Right forelimb (tissue), 1 donor: ENCODE measurements around the gene PSMD8.
A peak's percentile ranks its signal among the peaks of the same experiment; 100 is the strongest.
"Not testable (repeated sequence)": the region's sequence is repeated elsewhere in the genome, so short reads cannot be mapped to it uniquely, and the experiment has no call there.

ENCODE experiments used
- DNase-seq: peaks from one replicate; pipeline ENCODE4 v3.0.0-alpha.2; 2018

The PSMD8 gene

DNA sequence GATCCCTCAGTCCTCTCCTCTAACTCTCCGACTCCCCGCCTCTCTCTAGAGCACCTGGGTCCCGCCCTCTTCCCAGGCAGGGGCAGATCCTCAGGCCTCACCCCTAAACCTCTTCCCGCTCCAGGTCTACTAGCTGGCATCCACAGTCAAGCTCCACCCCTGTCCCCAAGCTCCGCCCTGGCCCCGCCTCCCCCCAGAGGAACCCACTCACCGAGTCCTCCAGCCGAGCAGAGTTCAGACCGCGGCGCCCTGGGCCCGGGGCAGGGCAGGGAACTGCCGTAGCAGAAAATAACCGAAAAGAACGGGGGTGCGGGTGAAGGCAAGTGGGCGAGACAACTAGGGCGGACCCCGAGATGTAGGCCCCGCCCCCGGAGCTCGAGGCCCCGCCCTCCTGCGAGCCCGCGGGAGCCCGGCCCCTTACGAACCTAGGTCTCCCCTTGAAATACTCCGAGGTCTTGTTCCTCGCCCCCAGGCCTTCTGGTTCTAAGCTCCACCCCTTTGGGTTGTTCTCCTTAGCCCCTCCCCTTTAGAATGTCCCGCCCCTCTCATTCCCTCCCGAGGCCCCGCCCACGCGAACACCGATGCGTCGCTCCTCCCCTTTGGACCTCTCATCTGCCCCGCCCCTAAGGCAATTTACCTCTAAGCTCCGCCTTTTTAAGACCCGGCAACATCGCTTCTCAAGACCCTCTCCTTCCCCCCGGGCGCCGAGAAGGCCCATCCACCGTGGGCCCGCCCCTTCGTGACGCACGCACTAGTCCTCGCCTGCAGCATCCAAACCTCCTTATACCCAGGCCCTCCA, 13.4 kb downstream of the PSMD8 start, which contains the start of gene GGN:
GGN (minus strand) TSS at position 485 of the 799 bp plus-strand sequence. CDS start 773 bp downstream, outside the sequence.
- DNase-seq, result peak; percentile 75

DNA sequence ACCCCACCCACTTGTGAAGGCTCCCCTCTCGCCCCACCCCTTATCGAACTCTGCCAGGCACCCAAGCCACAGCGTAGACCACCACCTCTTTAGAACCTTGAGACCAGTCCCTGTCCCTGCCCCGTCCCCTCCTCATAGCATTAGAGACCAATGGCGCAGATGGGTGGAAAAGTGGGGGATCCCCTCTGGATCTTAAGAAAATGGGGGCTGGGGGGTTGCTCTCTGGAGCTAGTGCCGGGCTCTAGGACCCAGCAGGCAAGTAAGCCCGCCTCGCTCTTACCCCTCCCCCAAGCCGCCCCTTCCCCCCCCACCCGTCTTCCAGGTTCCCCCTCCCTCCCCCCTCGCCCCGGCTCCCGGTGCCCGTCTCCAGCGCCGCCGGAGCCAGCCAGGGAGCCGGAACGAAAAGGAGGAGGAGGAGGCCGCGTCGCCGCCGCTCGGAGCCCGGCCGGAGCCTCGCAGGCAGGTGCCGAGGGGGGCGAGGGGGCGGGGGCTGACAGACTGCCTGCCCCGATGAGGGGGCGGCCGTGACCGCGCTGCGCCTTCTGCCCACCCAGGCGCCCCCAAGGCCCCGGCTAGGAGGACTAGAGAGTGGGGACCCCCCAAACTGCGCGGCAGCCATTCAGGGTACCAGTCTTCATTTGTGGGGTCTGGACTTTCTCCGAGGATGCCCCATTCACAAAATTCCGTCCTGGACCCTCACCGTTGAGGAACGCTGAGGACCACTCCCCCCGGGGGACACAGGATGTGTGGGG, 14.2 kb downstream of the PSMD8 start, which contains the start of gene SPRED3:
SPRED3 (plus strand) TSS at position 349 of the 752 bp plus-strand sequence. CDS start 1,606 bp downstream, outside the sequence.
- no peak for DNase-seq

DNA sequence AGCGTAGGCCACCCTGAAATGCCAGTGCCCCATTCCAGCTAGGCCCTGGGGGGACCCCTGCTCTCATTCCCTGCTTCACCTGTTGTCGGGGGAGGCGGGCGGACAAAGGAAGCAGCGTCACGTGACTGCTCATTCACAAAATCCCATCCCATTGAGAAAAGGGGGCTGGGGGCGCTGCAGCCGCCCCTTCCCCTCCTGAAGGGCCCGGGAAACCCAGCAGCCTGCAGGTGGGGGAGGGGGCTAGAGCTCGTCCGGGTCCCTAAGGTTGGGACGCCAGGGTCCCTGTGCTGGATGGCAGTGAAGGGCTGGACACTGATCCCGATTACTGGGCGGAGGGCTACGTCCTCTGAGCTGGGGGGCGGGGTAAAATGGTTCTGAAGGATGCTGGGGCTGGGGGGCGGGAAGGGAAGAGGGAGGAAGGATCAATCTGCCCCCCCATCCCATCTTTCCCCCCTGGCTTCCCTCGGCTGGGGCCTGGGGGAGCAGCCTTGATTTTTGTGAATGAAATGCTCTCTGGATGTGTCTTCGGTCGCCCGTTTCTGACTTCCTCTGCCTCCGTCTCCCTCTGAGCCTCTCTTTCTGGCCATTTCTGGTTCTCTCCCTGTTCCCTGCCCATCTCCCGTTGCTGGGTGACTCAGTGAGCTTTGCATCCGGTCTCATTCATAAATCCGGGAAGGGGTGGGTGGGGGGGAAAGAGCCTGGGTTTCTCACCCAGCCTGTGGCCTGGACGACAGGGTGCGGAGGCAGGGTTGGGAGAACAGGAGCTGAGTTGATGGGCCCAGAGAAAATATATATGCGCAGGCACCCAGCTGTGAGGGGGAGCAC, 14.9 kb downstream of the PSMD8 start:
- DNase-seq, result no peak

DNA sequence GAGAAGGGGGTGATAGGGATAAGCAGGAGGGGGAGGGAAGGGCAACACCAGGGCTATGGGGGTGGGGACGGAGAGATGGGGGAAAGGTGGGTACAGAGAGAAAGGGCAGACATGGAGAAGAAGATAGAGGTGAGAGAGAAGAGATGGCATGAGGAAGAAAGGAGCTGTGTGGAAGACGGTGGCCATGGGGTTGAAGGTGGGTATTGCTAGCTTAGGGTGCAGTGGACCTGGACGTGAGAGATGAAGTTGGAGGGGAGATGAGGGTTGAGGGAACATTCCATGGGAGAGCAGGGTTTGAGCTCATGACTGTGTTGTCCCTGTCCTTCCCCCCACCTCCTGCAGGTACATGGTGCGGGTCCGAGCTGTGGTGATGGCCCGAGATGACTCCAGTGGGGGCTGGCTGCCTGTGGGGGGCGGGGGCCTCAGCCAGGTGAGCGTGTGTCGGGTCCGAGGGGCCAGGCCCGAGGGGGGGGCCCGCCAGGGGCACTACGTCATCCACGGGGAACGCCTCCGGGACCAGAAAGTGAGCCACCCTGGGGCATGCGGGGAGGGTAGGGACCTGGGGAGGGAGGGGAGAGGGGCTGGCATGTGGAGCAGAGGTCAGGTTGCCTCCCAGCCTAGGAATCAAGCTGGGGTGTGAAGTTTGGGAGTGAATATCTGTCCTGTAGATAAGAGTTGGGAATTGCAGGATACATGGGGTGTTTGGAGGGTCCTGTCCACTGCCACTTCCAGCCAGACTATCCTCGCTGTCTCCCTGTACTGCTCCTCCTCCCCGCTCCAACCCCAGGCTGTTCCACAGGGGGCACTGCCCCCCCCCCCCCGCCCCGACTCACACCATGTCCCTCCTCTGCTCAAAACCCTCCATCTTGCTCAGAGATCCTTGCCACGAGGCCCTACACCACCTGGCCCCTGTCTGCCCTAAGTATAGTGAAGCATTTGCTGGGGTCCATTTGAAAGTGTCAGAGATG, 15.9 kb downstream of the PSMD8 start:
- no peak for DNase-seq

DNA sequence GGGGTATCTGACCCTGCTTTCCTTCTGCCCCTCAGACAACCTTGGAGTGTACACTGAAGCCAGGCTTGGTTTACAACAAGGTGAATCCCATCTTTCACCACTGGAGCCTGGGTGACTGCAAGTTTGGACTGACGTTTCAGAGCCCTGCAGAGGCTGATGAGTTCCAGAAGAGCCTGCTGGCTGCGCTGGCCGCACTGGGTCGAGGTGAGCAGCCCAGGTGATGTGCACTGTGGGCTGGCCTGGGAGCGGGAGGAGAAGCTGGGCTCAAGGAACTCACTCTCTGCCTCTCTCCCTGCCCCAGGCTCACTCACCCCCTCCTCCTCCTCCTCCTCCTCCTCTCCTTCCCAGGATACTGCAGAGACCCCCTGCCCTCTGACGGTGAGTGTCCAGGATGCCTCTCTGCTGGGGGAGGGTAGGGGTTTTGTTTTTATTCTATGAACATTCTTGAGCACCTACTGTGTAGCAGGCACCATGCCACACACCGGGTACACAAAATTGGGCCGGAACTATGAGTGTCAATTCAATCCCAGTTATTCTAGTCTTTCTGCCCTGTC, 17.6 kb downstream of the PSMD8 start:
- DNase-seq, result no peak

DNA sequence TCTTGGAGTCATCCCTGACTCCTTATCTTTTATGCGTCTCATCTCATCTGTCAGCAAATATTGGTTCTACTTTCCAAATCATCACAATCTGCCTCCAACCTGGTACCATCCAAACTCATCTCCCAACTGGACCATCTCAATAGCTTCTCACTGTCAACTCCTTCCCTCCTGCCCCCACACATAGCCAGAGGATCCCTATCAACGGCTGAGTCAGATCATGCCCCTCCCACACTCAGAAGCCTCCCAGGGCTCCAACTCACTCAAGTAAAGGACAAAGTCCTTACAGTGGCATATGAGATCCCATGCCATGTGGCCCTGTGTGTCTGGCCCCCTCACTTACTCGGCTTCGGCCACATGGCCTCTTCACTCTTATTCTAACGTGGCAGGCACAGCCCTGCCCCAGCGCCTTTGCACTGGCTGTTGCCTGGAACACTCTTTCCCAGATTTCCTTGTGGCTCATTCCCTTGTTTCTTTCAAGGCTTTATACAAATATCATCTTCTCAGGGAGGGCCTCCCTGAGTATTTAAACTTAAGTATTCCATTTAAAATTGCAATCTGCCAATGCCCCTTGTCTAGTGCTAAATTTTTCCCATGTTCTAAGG, 18.4 kb downstream of the PSMD8 start:
- DNase-seq, result no peak

DNA sequence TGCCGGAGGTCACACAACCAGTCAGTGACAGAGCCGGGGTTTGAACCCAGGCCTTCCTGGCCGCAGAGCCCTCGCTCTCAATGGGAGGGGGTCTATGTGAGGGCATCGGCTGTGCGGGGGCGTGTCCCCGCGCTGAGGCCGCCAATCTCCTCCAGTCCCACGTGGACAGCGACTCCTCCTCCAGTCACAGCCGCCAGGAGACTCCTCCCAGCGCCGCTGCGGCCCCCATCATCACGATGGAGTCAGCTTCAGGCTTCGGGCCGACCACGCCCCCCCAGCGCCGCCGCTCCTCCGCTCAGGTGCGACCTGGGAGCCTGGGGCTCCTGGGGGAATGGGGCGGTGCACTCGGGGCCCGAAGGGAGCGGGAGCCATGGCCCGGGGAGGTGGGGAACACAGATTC, 20.1 kb downstream of the PSMD8 start:
- DNase-seq, result no peak

DNA sequence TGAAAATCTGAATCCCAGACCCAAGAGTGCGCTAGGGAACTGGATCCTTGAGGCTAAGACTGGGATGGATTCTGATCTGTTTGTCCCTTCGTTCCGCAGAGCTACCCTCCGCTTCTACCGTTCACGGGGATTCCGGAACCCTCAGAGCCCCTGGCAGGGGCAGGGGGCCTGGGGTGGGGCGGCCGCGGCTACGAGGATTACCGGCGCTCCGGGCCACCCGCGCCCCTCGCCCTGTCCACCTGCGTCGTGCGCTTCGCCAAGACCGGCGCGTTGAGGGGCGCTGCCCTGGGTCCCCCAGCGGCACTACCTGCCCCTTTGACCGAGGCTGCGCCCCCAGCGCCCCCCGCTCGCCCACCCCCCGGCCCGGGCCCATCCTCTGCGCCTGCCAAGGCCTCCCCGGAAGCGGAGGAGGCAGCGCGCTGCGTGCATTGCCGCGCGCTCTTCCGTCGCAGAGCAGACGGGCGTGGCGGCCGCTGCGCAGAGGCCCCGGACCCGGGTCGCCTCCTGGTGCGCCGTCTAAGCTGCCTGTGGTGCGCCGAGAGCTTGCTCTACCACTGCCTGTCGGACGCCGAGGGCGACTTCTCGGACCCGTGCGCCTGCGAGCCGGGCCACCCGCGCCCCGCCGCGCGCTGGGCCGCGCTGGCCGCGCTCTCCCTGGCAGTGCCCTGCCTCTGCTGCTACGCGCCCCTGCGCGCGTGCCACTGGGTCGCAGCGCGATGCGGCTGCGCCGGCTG, 21.2 kb downstream of the PSMD8 start:
- no peak for DNase-seq

DNA sequence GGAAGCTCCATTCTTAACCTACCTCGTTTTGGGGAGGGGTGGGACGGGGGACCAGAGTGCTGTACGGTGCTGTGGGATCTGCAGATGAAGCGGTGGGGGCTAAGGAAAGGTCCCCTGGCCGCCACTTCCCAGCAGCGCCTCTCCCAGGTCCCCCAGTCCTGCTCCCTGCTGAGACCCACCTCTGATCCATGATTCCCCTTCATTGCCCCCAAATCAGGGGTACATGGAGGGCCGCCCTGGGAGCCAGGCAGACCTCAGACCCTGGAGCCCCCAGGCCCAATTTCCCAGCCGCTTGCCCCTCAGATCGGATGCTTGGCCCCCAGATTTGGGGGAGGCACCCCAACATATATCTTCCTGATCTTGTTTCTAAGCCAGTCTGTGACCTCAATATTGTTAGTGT, 24.7 kb downstream of the PSMD8 start:
- no peak for DNase-seq

DNA sequence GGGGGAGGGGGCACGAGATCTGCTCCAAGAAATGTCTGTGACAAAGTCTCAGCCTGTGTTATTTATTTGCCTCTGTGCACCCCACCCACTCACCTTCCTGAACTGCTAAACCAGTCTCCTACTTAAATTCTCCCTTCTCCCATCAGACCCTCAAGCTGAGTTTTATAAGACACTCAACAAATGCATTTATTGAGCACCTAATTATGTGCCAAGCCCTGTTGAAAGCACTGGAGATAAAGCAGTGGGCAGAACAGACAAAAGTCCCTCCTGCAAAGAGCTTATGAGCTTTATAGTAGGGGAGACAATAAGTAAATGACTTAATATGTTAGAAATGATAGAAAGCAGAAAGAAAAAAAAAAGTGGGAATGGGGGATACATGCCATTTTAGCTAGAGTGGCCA, 25.2 kb downstream of the PSMD8 start:
- no peak for DNase-seq

DNA sequence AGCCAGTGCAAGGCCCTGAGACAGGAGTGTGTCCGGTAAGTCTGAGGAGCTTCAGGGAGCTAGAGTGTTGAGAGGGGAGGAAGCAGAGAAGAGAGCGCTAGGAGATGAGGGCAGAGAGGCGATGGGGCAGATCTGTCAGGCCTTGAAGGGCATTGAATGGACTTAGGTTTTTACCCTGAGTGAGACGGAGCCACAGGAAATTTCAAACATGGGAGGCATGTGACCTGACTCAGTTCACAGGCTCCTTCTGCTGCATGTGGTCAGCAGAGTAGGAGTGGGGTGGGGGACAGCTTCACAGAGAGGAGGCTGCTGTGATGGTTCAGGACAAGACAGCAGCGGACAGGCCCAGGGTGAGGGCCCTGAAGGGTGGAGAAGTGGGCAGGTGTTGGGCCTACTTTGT, 26.0 kb downstream of the PSMD8 start:
- no peak for DNase-seq

DNA sequence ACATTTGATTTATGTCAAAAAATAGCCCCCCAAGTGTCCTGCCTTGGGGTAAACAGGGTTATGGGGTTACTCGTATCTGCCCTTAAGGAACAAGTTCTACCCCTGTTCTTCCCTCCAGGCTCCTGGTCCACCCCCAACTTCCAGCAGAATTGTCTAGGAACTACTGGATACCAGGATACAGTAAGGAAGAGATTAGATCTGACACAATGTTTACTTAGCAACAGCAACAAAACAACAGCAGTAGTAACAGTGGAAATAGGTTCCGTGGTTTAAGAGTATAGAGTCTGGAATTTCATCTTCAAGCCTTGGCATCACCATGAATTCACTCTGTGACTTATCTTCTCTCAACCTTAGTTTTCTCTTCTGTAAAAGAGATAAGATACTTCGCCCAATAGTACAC, 26.8 kb downstream of the PSMD8 start:
- no peak for DNase-seq

DNA sequence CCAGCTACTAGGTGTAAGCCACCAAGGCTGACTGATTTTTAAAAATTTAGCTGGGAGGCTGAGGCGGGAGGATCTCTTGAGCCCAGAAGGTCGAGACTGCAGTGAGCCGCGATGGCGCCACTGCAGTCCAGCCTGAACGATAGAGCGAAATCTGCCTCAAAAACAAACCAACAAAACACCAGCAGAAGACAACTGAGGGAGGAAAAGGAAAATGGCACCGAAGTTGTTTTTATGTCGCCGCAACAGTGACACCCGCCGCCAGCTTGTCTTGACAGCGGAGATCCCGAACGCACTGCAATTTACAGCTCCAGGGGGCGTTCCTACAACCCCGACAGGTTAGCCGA, 28.2 kb downstream of the PSMD8 start:
- DNase-seq, result no peak

DNA sequence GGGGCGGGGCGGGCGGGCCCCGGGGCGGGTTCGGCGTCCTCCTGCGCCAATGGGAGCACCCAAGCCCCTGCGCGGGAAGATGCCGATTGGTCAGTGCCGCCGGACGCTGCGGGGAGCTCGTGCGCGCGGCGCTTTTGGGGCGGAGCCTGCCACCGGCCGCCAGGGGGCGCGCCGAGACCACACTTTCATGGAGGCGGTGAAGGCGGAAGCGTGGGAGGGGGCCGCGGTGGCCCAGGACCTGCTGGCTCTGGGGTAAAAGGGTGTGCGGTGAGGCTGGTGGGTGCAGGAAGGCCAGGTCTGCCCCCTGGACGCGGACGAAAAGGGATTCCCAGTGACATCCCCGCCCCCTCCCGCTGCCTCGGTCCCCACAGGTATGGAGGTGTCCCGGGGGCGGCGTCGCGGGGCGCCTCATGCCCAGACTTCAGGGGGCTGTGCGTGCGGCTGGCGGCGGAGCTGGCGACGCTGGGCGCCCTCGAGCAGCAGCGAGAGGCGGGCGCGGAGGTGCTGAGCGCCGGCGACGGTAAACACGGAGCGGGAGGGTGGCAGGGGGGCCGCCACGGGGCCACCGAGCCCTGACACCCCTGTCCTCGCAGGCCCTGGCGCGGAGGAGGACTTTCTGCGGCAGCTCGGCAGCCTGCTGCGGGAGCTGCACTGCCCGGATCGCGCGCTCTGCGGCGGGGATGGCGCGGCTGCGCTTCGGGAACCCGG, 28.8 kb downstream of the PSMD8 start, which contains the start of gene FAM98C:
FAM98C (plus strand) TSS at position 127 of the 708 bp plus-strand sequence; CDS start at position 188, 61 bp downstream.
- DNase-seq, result peak; percentile 99

DNA sequence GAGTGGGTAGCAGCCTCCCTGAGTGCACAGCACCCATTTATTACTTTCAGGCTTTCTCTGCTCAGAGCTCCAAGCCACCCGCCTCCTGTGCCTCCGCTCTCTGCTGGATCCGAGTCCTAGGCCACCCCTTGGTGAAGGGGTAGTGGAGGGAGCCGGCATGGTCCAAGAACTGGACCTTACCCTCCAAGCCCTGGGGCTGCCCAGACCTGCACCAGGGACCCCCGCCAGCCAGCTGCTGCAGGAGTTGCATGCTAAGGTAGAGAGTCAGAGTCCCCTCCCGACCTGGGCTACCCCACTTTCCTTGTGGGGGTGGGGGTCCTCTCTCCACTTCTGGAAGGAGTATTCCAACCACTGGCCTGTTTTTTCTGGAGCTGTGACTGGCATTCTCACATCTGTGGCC, 30.5 kb downstream of the PSMD8 start:
- DNase-seq, result no peak

DNA sequence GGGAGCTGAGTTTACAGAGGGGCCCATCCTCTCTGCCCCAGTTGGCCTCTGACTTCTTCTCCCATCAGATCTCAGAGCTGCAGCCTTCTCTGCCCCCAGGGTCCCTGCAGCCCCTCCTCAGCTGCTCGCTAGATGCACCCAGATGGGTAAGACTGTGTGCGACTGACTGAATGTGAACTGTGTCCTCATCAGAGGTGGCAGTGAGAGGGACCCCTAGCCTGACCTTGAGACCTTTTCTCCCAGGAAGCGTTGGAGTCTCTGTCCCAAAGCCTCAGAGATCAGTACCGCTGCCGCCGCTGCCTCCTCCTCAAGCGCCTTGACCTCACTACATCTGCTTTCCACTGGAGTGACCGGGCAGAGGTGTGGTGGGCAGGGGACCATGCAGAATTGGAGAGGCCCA, 30.9 kb downstream of the PSMD8 start:
- DNase-seq, result no peak

DNA sequence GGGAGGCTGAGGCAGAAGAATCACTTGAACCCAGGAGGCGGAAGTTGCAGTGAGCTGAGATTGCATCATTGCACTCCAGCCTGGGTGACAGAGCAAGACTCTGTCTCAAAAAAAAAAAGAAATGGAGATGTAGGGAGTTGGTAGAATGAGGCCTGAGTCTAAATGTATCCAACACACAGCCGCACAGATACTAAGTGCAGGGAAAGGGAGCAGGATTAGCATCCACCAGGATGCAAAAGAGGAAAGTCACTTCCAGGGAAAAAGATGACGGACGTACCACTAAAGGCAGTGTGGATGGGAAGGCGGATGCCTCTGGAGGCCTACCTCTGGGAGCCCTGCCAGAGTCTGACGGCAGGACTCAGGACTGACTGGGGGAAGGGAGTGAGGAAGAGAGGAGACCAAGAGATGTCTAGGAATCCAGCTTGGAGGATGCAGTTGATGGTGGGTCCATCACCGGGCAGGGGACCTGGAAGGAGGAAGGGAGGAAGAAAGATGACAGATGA, 35.3 kb downstream of the PSMD8 start:
- peak; percentile 62 for DNase-seq

DNA sequence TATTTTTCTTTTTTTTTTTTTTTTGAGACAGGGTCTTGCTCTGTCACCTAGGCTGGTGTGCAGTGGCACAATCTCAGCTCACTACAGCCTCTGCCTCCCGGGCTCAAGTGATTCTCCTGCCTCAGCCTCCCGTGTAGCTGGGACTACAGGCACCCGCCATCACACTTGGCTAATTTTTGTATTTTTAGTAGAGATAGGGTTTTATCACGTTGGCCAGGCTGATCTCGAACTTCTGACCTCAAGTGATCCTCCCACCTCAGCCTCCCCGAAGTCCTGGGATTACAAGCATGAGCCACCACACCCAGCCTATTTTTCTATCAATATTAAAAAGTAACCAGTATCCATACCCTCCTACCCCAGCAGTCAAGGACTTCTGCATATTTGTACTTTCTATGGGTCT, 36.0 kb downstream of the PSMD8 start:
- not testable (repeated sequence) for DNase-seq

DNA sequence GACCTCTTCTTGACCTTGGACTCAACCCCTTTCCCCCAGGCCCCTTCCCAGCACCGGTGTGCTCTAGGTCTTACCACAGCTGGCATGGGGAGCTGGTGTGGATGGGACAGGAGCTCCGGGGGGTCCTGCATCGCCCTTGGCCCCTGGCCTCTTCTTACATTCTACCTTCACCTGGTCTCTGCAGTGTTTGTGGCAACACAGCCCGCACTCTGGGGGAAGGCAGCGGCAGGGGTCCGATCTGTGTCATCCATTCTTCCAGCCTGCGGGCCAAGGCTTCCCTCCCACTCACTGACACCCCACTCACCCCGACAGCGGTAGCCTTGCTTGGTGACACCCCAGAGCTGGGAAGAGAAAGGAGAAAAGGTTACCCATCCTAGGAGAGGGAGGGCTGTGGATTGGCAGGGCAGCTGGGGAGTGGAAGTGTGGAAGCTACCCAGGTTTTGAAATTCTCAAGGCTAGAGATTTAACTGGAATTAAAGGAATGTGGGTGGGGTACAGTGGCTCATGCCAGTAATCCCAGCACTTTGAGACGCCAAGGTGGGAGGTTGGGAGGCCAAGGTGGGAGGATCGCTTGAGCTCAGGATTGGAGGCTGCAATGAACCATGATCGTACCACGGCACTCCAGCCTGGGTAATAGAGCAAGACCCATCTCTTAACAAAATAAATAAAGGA, 36.8 kb downstream of the PSMD8 start:
- no peak for DNase-seq
